H9 (cell line): ENCODE measurements around the gene ARNT2. TPM values are rescaled to one million over a fixed set of nuclear protein-coding genes. Genes with fewer than 3 reads are reported as not detected.

Experiments used
- DNase-seq: peaks from one replicate; pipeline ENCODE4 v3.0.0-alpha.2; 2017
- H2AFZ ChIP-seq: one replicate; pipeline ENCODE4 v1.6.1; 2013; ENCODE audit warnings: mild to moderate bottlenecking, low read length, control low read depth, moderate library complexity
- H2AK5ac ChIP-seq: 2 replicates; pipeline ENCODE4 v1.6.1; 2013; ENCODE audit warnings: low read length, control low read depth, mixed read lengths; ENCODE audit not compliant: insufficient read length
- H2BK120ac ChIP-seq: one replicate; pipeline ENCODE4 v1.6.1; 2013; ENCODE audit warnings: low read depth, mild to moderate bottlenecking, low read length, control low read depth, inconsistent platforms; ENCODE audit not compliant: poor library complexity, severe bottlenecking
- H2BK12ac ChIP-seq: 2 replicates; pipeline ENCODE4 v1.6.1; 2013; ENCODE audit warnings: low read length, control low read depth, mixed read lengths, low read depth; ENCODE audit not compliant: insufficient read length
- H2BK15ac ChIP-seq: 2 replicates; pipeline ENCODE4 v1.6.1; 2013; ENCODE audit warnings: low read depth, low read length, control low read depth
- H2BK20ac ChIP-seq: one replicate; pipeline ENCODE4 v1.6.1; 2013; ENCODE audit warnings: low read depth, mild to moderate bottlenecking, low read length, control low read depth, inconsistent platforms; ENCODE audit not compliant: poor library complexity, severe bottlenecking
- H2BK5ac ChIP-seq: 2 replicates; pipeline ENCODE4 v1.6.1; 2013; ENCODE audit warnings: low read length, control low read depth, mixed read lengths; ENCODE audit not compliant: insufficient read length
- H3K14ac ChIP-seq: 2 replicates; pipeline ENCODE4 v1.6.1; 2013; ENCODE audit warnings: low read length, control low read depth; ENCODE audit not compliant: insufficient read depth
- H3K18ac ChIP-seq: 2 replicates; pipeline ENCODE4 v1.6.1; 2013; ENCODE audit warnings: low read depth, mild to moderate bottlenecking, mixed read lengths, low read length, control low read depth; ENCODE audit not compliant: insufficient read length
- H3K23ac ChIP-seq: 2 replicates; pipeline ENCODE4 v1.6.1; 2013; ENCODE audit warnings: low read length, control low read depth, mixed read lengths, low read depth; ENCODE audit not compliant: insufficient read length
- H3K23me2 ChIP-seq: 2 replicates; pipeline ENCODE4 v1.6.1; 2013; ENCODE audit warnings: low read depth, mild to moderate bottlenecking, mixed read lengths, low read length, control low read depth; ENCODE audit not compliant: insufficient read length, poor library complexity, severe bottlenecking
- H3K27ac ChIP-seq: 2 replicates; pipeline ENCODE4 v1.5.1; 2013; ENCODE audit warnings: low read length, control low read depth, mixed read lengths, low read depth; ENCODE audit not compliant: insufficient read length
- H3K27me3 ChIP-seq: 2 replicates; pipeline ENCODE4 v1.6.1; 2013; ENCODE audit warnings: low read length, control low read depth, inconsistent platforms; ENCODE audit not compliant: insufficient read depth
- H3K4ac ChIP-seq: 2 replicates; pipeline ENCODE4 v1.6.1; 2013; ENCODE audit warnings: low read depth, mild to moderate bottlenecking, control low read depth, inconsistent platforms, low read length, moderate library complexity
- H3K4me1 ChIP-seq: 2 replicates; pipeline ENCODE4 v1.6.1; 2013; ENCODE audit warnings: low read length, control low read depth, inconsistent platforms; ENCODE audit not compliant: insufficient read depth
- H3K4me2 ChIP-seq: 2 replicates; pipeline ENCODE4 v1.6.1; 2013; ENCODE audit warnings: low read length, control low read depth, mixed read lengths; ENCODE audit not compliant: insufficient read length, insufficient read depth
- H3K56ac ChIP-seq: 2 replicates; pipeline ENCODE4 v1.6.1; 2013; ENCODE audit warnings: low read depth, mild to moderate bottlenecking, mixed read lengths, low read length, control low read depth; ENCODE audit not compliant: insufficient read length
- H3K79me1 ChIP-seq: 2 replicates; pipeline ENCODE4 v1.6.1; 2013; ENCODE audit warnings: low read depth, mild to moderate bottlenecking, moderate library complexity, low read length, control low read depth, inconsistent platforms; ENCODE audit not compliant: insufficient read depth, poor library complexity, severe bottlenecking
- H3K79me2 ChIP-seq: 2 replicates; pipeline ENCODE4 v1.6.1; 2013; ENCODE audit warnings: low read length, control low read depth, inconsistent platforms; ENCODE audit not compliant: insufficient read depth
- H3K9ac ChIP-seq: 2 replicates; pipeline ENCODE4 v1.6.1; 2013; ENCODE audit warnings: low read length, control low read depth, mixed read lengths; ENCODE audit not compliant: insufficient read length; ENCODE audit errors: extremely low read depth
- H3K9me3 ChIP-seq: one replicate; pipeline ENCODE4 v1.6.1; 2013; ENCODE audit warnings: low read depth, low read length, inconsistent platforms; ENCODE audit not compliant: control insufficient read depth
- H3T11ph ChIP-seq: one replicate; pipeline ENCODE4 v1.6.1; 2013; ENCODE audit warnings: mild to moderate bottlenecking, low read length, control low read depth, inconsistent platforms
- H4K20me1 ChIP-seq: one replicate; pipeline ENCODE4 v1.6.1; 2013; ENCODE audit not compliant: control insufficient read depth, insufficient read length, insufficient read depth
- H4K5ac ChIP-seq: 2 replicates; pipeline ENCODE4 v1.6.1; 2013; ENCODE audit warnings: low read depth, mild to moderate bottlenecking, mixed read lengths, low read length, control low read depth; ENCODE audit not compliant: insufficient read length
- H4K8ac ChIP-seq: replicated peaks from 2 replicates; pipeline ENCODE4 v1.6.1; 2013; ENCODE audit warnings: low read length, control low read depth, mixed read lengths, low read depth; ENCODE audit not compliant: insufficient read length
- H4K91ac ChIP-seq: 2 replicates; pipeline ENCODE4 v1.6.1; 2013; ENCODE audit warnings: low read depth, mild to moderate bottlenecking, moderate library complexity, mixed read lengths, low read length, control low read depth; ENCODE audit not compliant: insufficient read length
- H3K27ac Mint-ChIP-seq, 3 experiments: 2 replicates in 2 of 3; 3 replicates in 1 of 3; pipeline ENCODE4 v1.8.0; 2020 to 2021; ENCODE audit warnings: mixed read lengths in 3 of 3, mild to moderate bottlenecking in 1 of 3, moderate library complexity in 1 of 3
- H3K27me3 Mint-ChIP-seq: 2 replicates; pipeline ENCODE4 v1.8.0; 2021; ENCODE audit warnings: low read depth, mild to moderate bottlenecking, moderate library complexity, mixed read lengths
- H3K36me3 Mint-ChIP-seq, 3 experiments: 2 replicates in 2 of 3; 3 replicates in 1 of 3; pipeline ENCODE4 v1.8.0; 2020 to 2021; ENCODE audit warnings: low read depth in 3 of 3, mixed read lengths in 3 of 3; ENCODE audit not compliant: insufficient read depth in 1 of 3
- H3K4me1 Mint-ChIP-seq, 2 experiments: 2 replicates each; pipeline ENCODE4 v1.8.0; 2020; ENCODE audit warnings: mixed read lengths in 2 of 2
- H3K4me3 Mint-ChIP-seq, 2 experiments: 2 replicates in 1 of 2; 3 replicates in 1 of 2; pipeline ENCODE4 v1.8.0; 2020 to 2021; ENCODE audit warnings: mild to moderate bottlenecking in 2 of 2, mixed read lengths in 2 of 2, moderate library complexity in 1 of 2
- H3K9me3 Mint-ChIP-seq, 2 experiments: 2 replicates in 1 of 2; 3 replicates in 1 of 2; pipeline ENCODE4 v1.8.0; 2020; ENCODE audit warnings: mild to moderate bottlenecking in 2 of 2, mixed read lengths in 2 of 2, moderate library complexity in 1 of 2
- CTCF ChIP-seq: fragments of 200-600 bp; sonication (generic); conservative IDR thresholded peaks from 3 replicates; pipeline ENCODE4 v1.8.0; 2021; ENCODE audit warnings: antibody characterized with exemption, mild to moderate bottlenecking
- WGBS: extraction: QIAGEN DNeasy Blood & Tissue Kit; methylation state at CpG from one replicate; pipeline ENCODE4 v1.1.7; 2013; ENCODE audit warnings: missing lambda C conversion rate, low lambda C conversion rate, mixed read lengths; ENCODE audit not compliant: insufficient read length; ENCODE audit errors: extremely low coverage; 5-methylcytosine and 5-hydroxymethylcytosine counted together
- total RNA-seq: library from RNA; stranded (reverse); gene quantifications from 2 replicates; pipeline ENCODE4 v1.2.1, GENCODE V29; 2021

The ARNT2 gene
- total RNA-seq, 1 experiment from 2014 or later: 10.5 TPM

GRCh38 chr15:80587816-80588456 is 183.8 kb downstream of the ARNT2 start:
- Mint-ChIP-seq H3K4me3 (no peak overlapping the region), H3K27ac (no peak overlapping the region), H3K9me3 (no peaks in the 10 kb centered on the region), H3K27me3 (no peaks in the 10 kb centered on the region; the same call in 1 of the 2 replicates), H3K36me3 (peaks cover 0 to 3% (median 0%) of the 10 kb centered on the region in 3 experiments; a peak in 2 of 7 replicates), H3K4me1 (peaks cover 33 to 34% of the 10 kb centered on the region in 2 experiments)
- no peak overlapping the region for H3T11ph ChIP-seq
- H3K23me2 ChIP-seq: no peaks in the 10 kb centered on the region
- no peak overlapping the region for H4K8ac ChIP-seq
- no peak overlapping the region for H4K5ac ChIP-seq
- peak; percentile 20 for DNase-seq
- no peak overlapping the region for H3K18ac ChIP-seq
- H3K79me2 ChIP-seq: no peaks in the 10 kb centered on the region
- H2BK12ac ChIP-seq: no peak overlapping the region
- H3K27me3 ChIP-seq: no peaks in the 10 kb centered on the region
- H2BK120ac ChIP-seq: no peak overlapping the region
- WGBS: no CpG with 5 or more reads among the region's 8 CpGs
- no peak overlapping the region for H3K4ac ChIP-seq
- TF ChIP-seq CTCF: no peak
- H3K9me3 ChIP-seq: no peaks in the 10 kb centered on the region
- H2BK15ac ChIP-seq: no peak overlapping the region
- H2AFZ ChIP-seq: no peak overlapping the region
- H2BK5ac ChIP-seq: no peak overlapping the region
- no peak overlapping the region for H3K23ac ChIP-seq
- no peaks in the 10 kb centered on the region for H3K79me1 ChIP-seq
- no peak overlapping the region for H2AK5ac ChIP-seq
- H3K4me2 ChIP-seq: no peak overlapping the region
- H3K27ac ChIP-seq: no peak overlapping the region
- no peak overlapping the region for H3K56ac ChIP-seq
- H3K14ac ChIP-seq: no peak overlapping the region
- H3K9ac ChIP-seq: no peak overlapping the region
- H4K20me1 ChIP-seq: no peaks in the 10 kb centered on the region
- H2BK20ac ChIP-seq: no peak overlapping the region
- no peaks in the 10 kb centered on the region; the same call in 1 of the 2 replicates for H3K4me1 ChIP-seq
- no peak overlapping the region for H4K91ac ChIP-seq
